Testis (tissue), 3 donors: ENCODE results near the gene APOC3. TPM values are rescaled to one million over a fixed set of nuclear protein-coding genes. Genes with fewer than 3 reads are reported as not detected.

ENCODE experiments used
- DNase-seq: peaks from one replicate; pipeline ENCODE4 v3.0.0-alpha.2; 2019
- H3K27ac ChIP-seq, 2 donors: fragments of 200-600 bp; sonication (generic); one replicate each; pipeline ENCODE4 v1.5.1; 2019
- H3K27me3 ChIP-seq: fragments of 200-600 bp; sonication (generic); one replicate; pipeline ENCODE4 v1.5.1; 2019
- H3K36me3 ChIP-seq: fragments of 200-600 bp; sonication (generic); one replicate; pipeline ENCODE4 v1.5.1; 2017; ENCODE audit warnings: low read depth; ENCODE audit errors: missing control alignments
- H3K4me1 ChIP-seq: fragments of 200-600 bp; sonication (generic); one replicate; pipeline ENCODE4 v1.5.1; 2019
- H3K4me3 ChIP-seq, 2 donors: fragments of 200-600 bp; sonication (generic); one replicate each; pipeline ENCODE4 v1.5.1; 2017 to 2019
- H3K9me3 ChIP-seq: fragments of 200-600 bp; sonication (generic); one replicate; pipeline ENCODE4 v1.5.1; 2017
- POLR2A ChIP-seq: fragments of 450-650 bp; IDR thresholded peaks from one replicate; pipeline ENCODE4 v1.6.1; 2017; ENCODE audit warnings: antibody characterized with exemption, mild to moderate bottlenecking, moderate library complexity
- WGBS, 2 donors: methylation state at CpG; one replicate each; pipeline ENCODE4 v1.1.5; 2018; 5-methylcytosine and 5-hydroxymethylcytosine counted together
- intact Hi-C: fragments of 100-400 bp; cut with DNase I; formaldehyde crosslinking; loops from one replicate; pipeline ENCODE4 v1.15.1; 2023; ENCODE audit warnings: low total_unique reads
- polyA plus RNA-seq: library from polyadenylated mRNA; stranded (reverse); fragments of 350-450 nt; fragmentation: Illumina TruSeq; extraction: RNeasy Lipid Tissue Mini Kit (QIAGEN cat#74804); gene quantifications from one replicate; pipeline ENCODE4 v1.2.3, GENCODE V29; 2014; ENCODE audit warnings: low read depth, low replicate concordance; ENCODE audit not compliant: insufficient read depth
- total RNA-seq, 2 donors: library from RNA; depleted of rRNA; stranded (reverse); fragments of >200 nt; gene quantifications; one replicate each; pipeline ENCODE4 v1.2.3, GENCODE V29; 2016
- TF ChIP-seq, protein P1 (sequence below), 3 experiments: fragments of 450-650 bp in 2 of 3; fragments of 200-600 bp in 1 of 3; sonication (generic) in 1 of 3; IDR thresholded peaks; one replicate each; pipeline ENCODE4 v1.5.1; 2016 to 2019; ENCODE audit warnings: antibody characterized with exemption in 3 of 3, mild to moderate bottlenecking in 2 of 3, moderate library complexity in 1 of 3

APOC3 gene
- total and polyA plus RNA-seq, 3 donors from 2014 or later, result 0.81 to 4.0 TPM; not detected in 1

DNA sequence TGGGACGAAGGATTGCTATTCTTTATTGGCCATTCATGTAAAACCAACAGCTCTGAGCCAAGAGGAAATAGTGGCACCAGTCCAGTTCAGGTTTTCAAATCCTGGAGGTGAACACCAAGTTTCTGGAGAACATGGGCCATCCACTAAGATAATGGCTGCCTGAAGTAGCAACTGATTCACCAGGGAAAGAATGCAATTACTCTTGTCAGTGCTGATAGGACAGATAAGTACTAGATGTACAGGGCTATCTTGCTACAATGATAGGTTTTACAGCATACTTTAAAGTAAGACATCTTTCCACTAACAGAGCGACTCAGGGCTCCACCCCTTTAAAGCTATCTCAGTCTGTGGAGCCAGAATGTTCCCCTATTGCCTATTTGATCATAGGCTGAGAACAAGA, 44.5 kb downstream of the APOC3 start:
- Histone ChIP-seq H3K9me3 (no peaks in the 10 kb centered on the region), H3K36me3 (no peaks in the 10 kb centered on the region), H3K4me3 (no peak overlapping the region), H3K27ac (no peak overlapping the region), H3K4me1 (peaks cover 20% of the 10 kb centered on the region), H3K27me3 (no peaks in the 10 kb centered on the region)
- no peak for DNase-seq
- intact Hi-C loops, result loop anchor here (10.0 kb wide), 1 partner anchor 231 kb away; no protein-coding TSS in a partner anchor
- TF ChIP-seq POLR2A, result no peak
- TF ChIP-seq, protein P1, sequence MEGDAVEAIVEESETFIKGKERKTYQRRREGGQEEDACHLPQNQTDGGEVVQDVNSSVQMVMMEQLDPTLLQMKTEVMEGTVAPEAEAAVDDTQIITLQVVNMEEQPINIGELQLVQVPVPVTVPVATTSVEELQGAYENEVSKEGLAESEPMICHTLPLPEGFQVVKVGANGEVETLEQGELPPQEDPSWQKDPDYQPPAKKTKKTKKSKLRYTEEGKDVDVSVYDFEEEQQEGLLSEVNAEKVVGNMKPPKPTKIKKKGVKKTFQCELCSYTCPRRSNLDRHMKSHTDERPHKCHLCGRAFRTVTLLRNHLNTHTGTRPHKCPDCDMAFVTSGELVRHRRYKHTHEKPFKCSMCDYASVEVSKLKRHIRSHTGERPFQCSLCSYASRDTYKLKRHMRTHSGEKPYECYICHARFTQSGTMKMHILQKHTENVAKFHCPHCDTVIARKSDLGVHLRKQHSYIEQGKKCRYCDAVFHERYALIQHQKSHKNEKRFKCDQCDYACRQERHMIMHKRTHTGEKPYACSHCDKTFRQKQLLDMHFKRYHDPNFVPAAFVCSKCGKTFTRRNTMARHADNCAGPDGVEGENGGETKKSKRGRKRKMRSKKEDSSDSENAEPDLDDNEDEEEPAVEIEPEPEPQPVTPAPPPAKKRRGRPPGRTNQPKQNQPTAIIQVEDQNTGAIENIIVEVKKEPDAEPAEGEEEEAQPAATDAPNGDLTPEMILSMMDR (IDR thresholded peaks at IDR 0.05), result no peak
- WGBS, 2 donors, result 65 to 73% methylated on average over 2 of the region's 2 CpGs

DNA sequence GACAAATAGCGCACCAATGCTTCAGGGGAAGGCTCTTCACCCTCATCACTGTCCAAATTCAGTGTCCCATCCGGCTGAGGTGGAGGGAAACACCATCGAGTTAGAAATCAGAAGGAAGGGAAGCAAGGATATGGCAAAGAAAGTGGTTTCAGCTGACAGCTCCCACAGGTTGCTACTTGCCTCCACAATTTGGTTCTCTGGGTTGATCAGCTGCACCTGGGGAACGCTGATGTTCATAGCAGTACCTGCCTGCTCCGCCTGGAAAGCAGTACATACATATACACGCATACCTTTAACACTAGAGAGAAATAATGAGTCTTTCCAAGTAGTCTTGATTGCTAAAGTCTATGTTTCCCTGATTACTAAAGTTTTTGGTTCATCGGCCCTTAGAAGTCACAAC, 45.5 kb downstream of the APOC3 start:
- DNase-seq, result no peak
- Histone ChIP-seq H3K9me3 (no peaks in the 10 kb centered on the region), H3K4me3 (no peak overlapping the region), H3K27me3 (no peaks in the 10 kb centered on the region), H3K4me1 (peaks cover 20% of the 10 kb centered on the region), H3K36me3 (no peaks in the 10 kb centered on the region), H3K27ac (no peak overlapping the region)
- WGBS, 2 donors, result 94 to 97% methylated on average over 7 of the region's 7 CpGs
- intact Hi-C loops, result loop anchor here (10.0 kb wide), 1 partner anchor 230 kb away; no protein-coding TSS in a partner anchor
- TF ChIP-seq, protein P1 (IDR thresholded peaks at IDR 0.05), result no peak
- TF ChIP-seq POLR2A, result no peak

- WGBS, 2 donors, result 92 to 95% methylated on average over 8 of the region's 8 CpGs
- no peaks in the 10 kb centered on the region for H3K36me3 ChIP-seq
- TF ChIP-seq, protein P1 (IDR thresholded peaks at IDR 0.05), result no peak
- no peak for TF ChIP-seq POLR2A
- H3K9me3 ChIP-seq, result no peaks in the 10 kb centered on the region
- no peak for DNase-seq
- H3K27ac ChIP-seq, result no peak overlapping the region
- H3K4me1 ChIP-seq, result peaks cover 13% of the 10 kb centered on the region
- H3K27me3 ChIP-seq, result no peaks in the 10 kb centered on the region
- no peak overlapping the region for H3K4me3 ChIP-seq
- intact Hi-C loops, result loop anchor here (10.0 kb wide), 1 partner anchor 228 kb away; no protein-coding TSS in a partner anchor
Observed at GRCh38 chr11:116876656-116877055, 46.9 kb downstream of the APOC3 start.

DNA sequence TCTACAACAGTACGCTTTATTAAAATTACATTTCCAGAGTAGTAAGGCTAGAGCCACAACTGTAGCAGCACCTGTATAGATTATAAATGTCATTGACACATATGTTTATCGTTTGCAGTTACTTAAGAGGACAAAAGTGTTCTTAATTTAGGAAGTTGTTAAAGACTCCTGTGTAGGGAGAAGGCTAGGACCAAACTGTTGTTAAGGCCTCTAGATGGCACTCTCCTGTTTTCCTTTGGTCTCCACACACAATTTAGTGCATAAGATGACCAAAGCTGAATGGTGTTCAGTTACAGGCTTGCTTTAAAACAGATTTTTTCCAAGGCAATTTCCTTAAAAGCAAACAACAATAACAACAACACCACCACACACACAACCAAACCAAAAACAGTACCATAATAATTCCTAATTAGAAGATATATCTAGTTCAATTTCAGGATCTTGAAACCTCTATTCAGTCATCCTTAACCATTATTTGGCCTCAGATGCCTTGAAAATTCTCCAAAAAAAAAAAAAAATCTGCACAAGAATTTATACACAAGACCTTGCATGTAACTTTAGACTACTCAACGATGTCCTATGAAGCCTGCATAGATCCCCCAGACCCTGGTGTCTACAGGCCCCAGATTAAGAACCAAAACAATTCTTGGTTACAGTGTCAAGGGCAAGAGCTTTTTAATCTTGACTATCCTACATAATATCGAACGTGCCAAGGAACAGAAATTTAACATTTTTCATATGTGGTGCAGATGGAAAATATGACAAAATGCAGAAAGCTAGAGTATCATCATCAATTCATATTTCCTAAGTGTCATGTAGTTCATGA, 50.3 kb downstream of the APOC3 start:
- Histone ChIP-seq H3K27me3 (no peaks in the 10 kb centered on the region), H3K36me3 (no peaks in the 10 kb centered on the region), H3K4me1 (no peaks in the 10 kb centered on the region), H3K4me3 (no peak overlapping the region), H3K9me3 (no peaks in the 10 kb centered on the region), H3K27ac (no peak overlapping the region)
- intact Hi-C loops, result loop anchor here (10.0 kb wide), 1 partner anchor 225 kb away; no protein-coding TSS in a partner anchor
- 53 to 61% methylated on average over 5 of the region's 5 CpGs for WGBS, 2 donors
- TF ChIP-seq, protein P1 (IDR thresholded peaks at IDR 0.05), result peak; percentile 29 to 62 (median 50)
- no peak for TF ChIP-seq POLR2A
- DNase-seq, result no peak
